ENCODE results near the gene FOXM1. TPM values are rescaled to one million over a fixed set of nuclear protein-coding genes. Genes with fewer than 3 reads are reported as not detected.

FOXM1 gene
- total and polyA plus RNA-seq, 2 of the 13 experiments (the other 11 are each of a cell fraction or from before 2014, with no cell fraction given) = 17.1 to 25.9 TPM

DNA sequence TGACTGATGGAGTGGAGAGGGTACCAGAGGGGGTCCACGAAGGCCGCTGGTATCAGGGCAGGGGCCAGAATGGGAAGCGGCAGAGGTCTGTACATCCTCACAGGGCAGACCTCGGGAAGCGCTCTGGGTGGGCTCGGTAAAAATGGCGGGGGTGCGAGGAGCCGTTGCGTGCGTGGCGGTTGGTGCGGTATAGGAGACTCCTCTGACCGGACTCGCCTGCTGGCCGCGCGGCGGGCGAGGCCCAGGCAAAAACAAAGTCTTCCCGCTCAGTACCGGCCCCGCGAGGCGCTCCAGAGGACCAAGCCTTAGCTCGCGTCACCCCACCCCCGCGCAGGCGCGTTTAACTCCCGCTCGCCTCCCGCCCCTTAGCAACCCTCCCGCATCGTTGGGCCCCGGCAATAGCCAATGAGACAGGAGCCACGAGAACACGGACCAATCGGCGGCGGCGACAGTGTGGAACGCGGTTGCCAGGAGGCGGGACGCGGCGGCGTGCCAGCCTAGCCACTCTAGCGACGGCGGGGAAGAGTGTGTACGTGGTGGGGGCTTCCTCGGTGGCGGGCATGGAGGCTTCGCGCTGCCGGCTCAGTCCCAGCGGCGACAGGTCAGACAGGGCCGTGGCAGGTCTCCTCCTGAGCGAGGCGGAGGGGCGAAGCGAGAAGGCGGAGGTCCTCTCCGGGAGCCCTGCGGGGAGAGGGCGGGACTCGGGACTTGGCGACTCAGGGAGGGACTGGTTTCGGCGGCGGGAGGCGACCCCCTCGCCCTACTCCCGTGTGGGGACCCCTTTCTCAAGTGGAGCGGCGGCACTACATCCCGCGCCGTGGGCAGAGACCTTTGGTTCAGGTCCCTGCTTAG lies 13.6 kb upstream of the FOXM1 start, which contains the start of gene TULP3 (continued):
- TF ChIP-seq ZNF879 (CRISPR knock-in tag; IDR thresholded peaks at IDR 0.05) = no peak; the same call in 1 of the 2 replicates
- TF ChIP-seq STAT5B (CRISPR knock-in tag; IDR thresholded peaks at IDR 0.05) = peak; percentile 38; the same call in 1 of the 2 replicates
- no peak for TF ChIP-seq HHEX (CRISPR knock-in tag; IDR thresholded peaks at IDR 0.05)
- TF ChIP-seq, protein P1, sequence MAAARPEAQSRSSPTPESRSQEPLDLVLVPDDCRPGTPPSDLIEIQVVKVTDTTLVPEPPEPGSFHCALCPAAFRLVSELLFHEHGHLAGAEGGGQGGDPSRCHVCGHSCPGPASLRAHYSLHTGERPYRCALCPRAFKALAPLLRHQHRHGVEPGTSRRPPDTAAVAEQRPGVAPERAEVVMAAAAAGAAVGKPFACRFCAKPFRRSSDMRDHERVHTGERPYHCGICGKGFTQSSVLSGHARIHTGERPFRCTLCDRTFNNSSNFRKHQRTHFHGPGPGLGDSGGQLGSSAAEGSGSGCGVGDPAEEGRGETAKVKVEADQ (CRISPR knock-in tag; IDR thresholded peaks at IDR 0.05; ENCODE audit: borderline replicate concordance) = 0 out of 2 replicates have a peak, but pooled peaks have one; percentile 16
- TF ChIP-seq SNAPC2 (CRISPR knock-in tag; IDR thresholded peaks at IDR 0.05) = no peak; the same call in 1 of the 2 replicates
- TF ChIP-seq, protein P2, sequence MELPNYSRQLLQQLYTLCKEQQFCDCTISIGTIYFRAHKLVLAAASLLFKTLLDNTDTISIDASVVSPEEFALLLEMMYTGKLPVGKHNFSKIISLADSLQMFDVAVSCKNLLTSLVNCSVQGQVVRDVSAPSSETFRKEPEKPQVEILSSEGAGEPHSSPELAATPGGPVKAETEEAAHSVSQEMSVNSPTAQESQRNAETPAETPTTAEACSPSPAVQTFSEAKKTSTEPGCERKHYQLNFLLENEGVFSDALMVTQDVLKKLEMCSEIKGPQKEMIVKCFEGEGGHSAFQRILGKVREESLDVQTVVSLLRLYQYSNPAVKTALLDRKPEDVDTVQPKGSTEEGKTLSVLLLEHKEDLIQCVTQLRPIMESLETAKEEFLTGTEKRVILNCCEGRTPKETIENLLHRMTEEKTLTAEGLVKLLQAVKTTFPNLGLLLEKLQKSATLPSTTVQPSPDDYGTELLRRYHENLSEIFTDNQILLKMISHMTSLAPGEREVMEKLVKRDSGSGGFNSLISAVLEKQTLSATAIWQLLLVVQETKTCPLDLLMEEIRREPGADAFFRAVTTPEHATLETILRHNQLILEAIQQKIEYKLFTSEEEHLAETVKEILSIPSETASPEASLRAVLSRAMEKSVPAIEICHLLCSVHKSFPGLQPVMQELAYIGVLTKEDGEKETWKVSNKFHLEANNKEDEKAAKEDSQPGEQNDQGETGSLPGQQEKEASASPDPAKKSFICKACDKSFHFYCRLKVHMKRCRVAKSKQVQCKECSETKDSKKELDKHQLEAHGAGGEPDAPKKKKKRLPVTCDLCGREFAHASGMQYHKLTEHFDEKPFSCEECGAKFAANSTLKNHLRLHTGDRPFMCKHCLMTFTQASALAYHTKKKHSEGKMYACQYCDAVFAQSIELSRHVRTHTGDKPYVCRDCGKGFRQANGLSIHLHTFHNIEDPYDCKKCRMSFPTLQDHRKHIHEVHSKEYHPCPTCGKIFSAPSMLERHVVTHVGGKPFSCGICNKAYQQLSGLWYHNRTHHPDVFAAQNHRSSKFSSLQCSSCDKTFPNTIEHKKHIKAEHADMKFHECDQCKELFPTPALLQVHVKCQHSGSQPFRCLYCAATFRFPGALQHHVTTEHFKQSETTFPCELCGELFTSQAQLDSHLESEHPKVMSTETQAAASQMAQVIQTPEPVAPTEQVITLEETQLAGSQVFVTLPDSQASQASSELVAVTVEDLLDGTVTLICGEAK (IDR thresholded peaks at IDR 0.05) = no peak
- TF ChIP-seq, protein P2 (CRISPR knock-in tag; IDR thresholded peaks at IDR 0.05) = 0 out of 2 replicates have a peak, but pooled peaks have one; percentile 44
- TF ChIP-seq, protein P3, sequence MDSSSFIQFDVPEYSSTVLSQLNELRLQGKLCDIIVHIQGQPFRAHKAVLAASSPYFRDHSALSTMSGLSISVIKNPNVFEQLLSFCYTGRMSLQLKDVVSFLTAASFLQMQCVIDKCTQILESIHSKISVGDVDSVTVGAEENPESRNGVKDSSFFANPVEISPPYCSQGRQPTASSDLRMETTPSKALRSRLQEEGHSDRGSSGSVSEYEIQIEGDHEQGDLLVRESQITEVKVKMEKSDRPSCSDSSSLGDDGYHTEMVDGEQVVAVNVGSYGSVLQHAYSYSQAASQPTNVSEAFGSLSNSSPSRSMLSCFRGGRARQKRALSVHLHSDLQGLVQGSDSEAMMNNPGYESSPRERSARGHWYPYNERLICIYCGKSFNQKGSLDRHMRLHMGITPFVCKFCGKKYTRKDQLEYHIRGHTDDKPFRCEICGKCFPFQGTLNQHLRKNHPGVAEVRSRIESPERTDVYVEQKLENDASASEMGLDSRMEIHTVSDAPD (CRISPR knock-in tag; IDR thresholded peaks at IDR 0.05) = peak; percentile 73
- TF ChIP-seq ZNF550 (CRISPR knock-in tag; IDR thresholded peaks at IDR 0.05; ENCODE audit: borderline replicate concordance) = no peak
- no peak; the same call in 1 of the 2 replicates for TF ChIP-seq ZNF335 (CRISPR knock-in tag; IDR thresholded peaks at IDR 0.05)
- TF ChIP-seq ZNF136 (CRISPR knock-in tag; IDR thresholded peaks at IDR 0.05; ENCODE audit: low read depth) = peak; percentile 88; the same call in 1 of the 2 replicates
- TF ChIP-seq ZNF816 (CRISPR knock-in tag; IDR thresholded peaks at IDR 0.05; ENCODE audit: borderline replicate concordance) = 0 out of 2 replicates have a peak, but pooled peaks have one; percentile 23
- peak; percentile 91 for TF ChIP-seq SP2 (CRISPR knock-in tag; IDR thresholded peaks at IDR 0.05)
- TF ChIP-seq, protein P4, sequence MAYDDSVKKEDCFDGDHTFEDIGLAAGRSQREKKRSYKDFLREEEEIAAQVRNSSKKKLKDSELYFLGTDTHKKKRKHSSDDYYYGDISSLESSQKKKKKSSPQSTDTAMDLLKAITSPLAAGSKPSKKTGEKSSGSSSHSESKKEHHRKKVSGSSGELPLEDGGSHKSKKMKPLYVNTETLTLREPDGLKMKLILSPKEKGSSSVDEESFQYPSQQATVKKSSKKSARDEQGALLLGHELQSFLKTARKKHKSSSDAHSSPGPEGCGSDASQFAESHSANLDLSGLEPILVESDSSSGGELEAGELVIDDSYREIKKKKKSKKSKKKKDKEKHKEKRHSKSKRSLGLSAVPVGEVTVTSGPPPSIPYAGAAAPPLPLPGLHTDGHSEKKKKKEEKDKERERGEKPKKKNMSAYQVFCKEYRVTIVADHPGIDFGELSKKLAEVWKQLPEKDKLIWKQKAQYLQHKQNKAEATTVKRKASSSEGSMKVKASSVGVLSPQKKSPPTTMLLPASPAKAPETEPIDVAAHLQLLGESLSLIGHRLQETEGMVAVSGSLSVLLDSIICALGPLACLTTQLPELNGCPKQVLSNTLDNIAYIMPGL (CRISPR knock-in tag; IDR thresholded peaks at IDR 0.05; ENCODE audit: borderline replicate concordance in 1 of 2, low read depth in 1 of 2) = peak; percentile 60 to 87
- TF ChIP-seq SPEN (CRISPR knock-in tag; IDR thresholded peaks at IDR 0.05; ENCODE audit: low read depth) = peak; percentile 92
